ENCODE data around the gene CDC73.
"Not testable (repeated sequence)": the region's sequence is repeated elsewhere in the genome, so short reads cannot be mapped to it uniquely, and the experiment has no call there.

CDC73 gene

DNA sequence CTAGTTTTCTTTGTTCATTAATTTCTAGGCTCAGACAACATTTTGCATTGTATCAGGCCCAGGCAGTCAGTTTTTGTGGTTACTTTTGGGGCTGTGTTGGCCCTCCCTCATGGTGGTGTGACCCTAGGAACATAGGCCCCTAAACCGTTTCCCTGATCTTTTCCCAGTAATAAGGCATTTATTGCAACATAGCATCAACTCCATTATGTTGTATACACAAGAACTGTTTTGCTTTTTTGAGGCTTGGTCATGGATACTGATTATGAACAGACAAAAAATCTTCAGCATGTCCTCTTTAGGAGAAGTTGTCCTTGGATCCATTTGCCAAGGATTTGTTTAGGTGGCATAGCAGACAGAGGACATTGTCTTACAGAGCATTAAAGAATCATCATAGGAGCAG, 54.3 kb downstream of the CDC73 start:
- no peak for DNase-seq (ENCODE audit: low read depth in 1 of 2, low spot score in 1 of 2)

DNA sequence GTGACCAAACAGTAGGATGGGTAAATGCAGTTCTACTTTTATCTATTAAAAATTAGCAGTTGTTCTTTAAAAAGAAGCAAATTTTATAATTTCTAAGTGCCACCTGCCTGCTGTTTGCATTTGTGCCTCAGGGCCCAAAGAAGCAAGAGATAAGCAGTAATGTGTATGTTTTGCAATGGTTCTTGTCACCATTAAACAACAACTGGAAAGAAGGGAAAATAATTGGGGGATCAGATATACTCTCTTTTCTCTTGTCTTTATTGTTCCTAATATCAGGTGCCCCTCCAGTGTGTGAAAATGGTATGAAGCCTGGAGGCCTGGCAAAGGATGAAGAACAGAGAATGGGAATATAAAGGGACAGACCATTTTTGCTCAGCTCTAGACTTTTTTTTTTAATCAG, 55.0 kb downstream of the CDC73 start:
- DNase-seq (ENCODE audit: low read depth in 1 of 2, low spot score in 1 of 2) = no peak

DNA sequence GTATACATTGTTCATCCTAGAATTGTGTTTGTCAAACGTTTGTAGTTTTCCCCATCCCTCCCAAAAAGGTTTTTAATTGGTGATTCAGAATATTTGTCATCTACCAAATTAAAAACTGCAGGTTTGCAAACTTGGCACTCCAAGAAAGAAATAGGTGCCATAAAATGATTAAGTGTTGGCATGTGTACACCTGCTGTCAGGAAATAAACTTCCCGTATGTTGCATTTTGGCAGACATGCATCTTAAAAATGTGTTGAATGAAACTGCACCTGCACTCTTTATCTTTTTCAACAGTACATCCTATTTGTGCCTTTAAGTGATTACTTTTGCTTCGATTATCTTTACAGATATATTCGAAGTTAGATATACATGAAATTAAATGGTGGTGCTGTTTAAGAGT, 57.3 kb downstream of the CDC73 start:
- no peak for DNase-seq (ENCODE audit: low read depth in 1 of 2, low spot score in 1 of 2)

DNA sequence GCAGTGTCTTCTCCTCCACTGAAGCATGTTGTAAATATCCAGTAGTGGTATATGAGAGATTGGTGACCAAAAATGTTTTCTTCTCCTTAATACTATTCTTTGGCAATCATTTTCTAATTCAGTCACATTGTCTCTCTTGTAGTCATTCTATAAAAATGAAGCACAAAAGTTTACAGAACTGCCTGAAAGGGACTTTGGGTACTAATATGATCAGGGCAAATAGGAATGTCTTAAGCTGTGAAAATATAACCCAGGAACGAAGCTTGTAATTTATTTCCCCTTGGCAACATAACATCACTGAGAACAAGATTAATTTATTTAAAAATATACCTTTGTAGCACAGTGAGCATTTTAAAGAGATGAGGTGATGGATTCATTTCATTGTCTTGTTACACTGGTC, 59.7 kb downstream of the CDC73 start:
- no peak for DNase-seq (ENCODE audit: low read depth in 1 of 2, low spot score in 1 of 2)

DNA sequence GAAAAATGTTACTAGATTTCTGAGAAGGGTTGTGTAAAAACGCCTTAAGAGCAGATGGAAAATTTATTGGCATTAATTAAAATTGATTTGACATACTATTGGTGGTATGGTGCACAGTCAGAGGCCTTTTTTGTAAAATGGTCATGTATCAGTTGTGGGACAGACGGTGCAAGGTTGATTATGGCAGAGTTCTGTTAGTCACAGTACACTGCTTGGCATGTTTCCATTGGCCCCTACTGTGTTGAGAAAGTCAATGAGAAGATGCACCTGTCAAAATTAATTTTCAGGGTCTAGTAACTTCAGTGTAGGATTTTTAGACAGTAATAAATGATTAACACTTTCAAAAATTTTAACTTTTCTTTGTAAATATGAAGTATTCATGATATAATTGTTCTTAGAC, 60.2 kb downstream of the CDC73 start:
- no peak for DNase-seq (ENCODE audit: low read depth in 1 of 2, low spot score in 1 of 2)

DNA sequence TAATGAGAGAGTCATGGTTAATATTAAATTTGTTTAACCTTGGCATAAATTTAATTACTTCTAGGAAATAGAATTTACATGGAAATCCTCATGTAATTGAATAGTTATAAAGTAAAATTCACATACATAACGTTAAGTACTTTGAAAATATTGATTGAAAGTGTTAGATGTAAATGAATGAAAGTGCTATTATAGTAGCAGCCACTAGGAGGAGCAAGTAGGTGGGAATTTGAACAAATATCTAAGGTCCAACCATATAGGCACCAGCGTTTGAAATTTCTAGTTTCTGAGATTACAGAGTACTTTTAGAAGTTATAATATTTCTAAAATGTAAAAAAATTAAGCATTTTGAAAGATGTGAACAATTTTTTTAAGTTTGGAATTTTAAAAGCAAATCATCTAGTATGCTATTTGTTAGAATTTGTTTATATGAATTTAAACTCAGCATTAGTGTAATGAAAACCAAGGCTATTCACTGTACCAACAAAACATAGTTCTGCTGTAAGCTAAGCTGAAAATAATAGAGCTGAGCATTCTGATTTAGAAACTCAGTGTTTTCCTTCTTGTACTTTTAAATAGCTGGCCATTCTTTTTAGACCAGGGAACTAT, 61.3 kb downstream of the CDC73 start:
- peak in 1 of 2 donors; percentile 33 for DNase-seq (ENCODE audit: low read depth in 1 of 2, low spot score in 1 of 2)

DNA sequence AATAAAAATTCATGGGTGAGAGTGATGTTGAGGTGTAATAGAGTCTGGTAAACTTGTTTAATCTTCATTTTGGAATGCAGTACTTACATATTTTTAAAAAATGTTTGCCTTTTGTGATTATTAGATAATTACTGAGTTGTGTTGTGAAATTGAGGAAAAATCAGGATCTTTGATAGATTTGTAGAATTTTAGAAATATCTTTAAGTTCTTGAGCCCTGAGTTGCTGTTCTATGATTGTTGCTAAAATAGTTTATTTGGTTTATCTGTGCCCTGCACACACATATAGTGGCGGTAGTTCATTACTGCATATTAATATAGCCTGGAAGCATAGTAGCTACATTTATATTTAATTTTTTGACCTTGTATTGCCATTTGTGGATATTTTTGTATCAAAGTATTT, 62.9 kb downstream of the CDC73 start:
- no peak for DNase-seq (ENCODE audit: low read depth in 1 of 2, low spot score in 1 of 2)

DNA sequence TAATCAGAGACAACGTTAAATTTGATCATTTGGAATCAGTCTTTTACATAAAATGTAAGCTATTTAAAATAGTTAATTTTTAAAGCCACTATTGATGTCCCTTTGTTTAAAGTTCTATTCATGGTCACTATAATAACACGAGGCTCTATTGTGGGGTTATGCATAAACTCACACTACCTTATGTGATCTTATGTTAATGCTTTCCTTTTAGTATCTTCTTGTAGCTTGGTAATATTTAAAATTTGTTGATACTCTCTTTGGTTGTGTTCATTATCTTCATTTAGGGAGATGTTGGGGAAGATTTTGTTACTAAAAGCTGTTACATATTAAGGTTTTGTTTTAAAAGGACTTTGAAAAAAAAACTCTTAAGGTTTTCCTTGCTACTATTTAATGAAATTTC, 63.4 kb downstream of the CDC73 start:
- DNase-seq (ENCODE audit: low read depth in 1 of 2, low spot score in 1 of 2) = no peak

DNA sequence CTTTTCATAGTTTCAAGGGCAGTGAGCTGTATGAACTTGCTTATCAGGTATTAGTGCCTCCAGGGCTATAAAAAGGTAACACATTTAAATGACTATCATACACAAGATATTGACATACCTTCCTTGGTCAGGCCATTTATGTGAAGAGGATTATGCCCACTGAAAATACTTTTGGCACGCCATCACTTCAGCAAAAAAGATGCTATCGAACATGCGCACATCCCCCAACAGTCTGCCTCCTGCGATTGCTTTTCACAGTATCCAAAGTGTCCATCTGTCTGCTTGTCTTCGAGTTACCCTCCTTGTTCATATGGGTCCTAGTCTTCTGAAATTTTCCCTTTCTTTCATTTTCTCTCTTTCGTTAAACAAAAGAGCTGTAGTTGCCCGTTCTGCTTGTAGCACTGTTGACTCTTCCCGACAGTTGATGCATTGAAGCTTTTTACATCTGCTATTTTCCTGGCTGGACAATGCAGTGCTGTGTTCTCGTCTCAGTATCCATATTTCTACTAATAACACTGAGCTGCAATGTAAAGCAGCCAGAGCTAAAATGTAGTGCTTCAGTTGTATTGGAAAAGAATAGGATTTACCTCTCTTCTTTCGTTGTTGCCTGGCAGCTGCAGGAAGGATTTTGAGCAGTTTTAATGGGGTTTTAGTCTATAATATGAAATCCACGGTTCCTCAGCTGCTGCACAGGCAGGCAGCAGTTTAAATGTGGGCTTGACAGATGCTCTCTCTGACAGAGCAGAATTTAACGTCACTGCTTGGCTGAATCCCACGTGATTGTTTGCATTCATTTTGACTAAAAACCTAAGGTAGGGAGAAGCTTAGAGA, 64.3 kb downstream of the CDC73 start, which contains the start of gene B3GALT2:
Gene B3GALT2, minus strand, starts transcription at position 713 of the 831 bp plus-strand sequence. CDS start 5,051 bp downstream, outside the sequence.
- no peak for DNase-seq (ENCODE audit: low read depth in 1 of 2, low spot score in 1 of 2)

DNA sequence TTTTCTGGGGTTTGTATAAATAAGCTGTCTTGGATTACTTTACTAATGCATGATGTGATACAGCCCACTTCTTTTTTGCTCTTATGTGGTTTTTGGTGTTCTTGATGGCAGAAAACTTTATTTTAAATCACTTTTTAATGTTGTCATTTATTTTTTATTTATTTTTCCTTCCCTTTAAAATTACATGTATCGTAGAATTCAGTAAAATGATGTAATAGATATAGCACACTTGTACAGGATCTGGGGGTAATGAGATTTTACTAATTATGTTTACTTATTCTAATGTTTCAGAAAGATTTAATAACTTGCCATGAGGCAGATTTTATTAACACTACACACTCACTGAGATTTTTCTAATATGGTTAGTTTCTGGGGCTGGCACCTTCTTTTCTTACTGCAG, 65.3 kb downstream of the CDC73 start:
- DNase-seq (ENCODE audit: low read depth in 1 of 2, low spot score in 1 of 2) = no peak

DNA sequence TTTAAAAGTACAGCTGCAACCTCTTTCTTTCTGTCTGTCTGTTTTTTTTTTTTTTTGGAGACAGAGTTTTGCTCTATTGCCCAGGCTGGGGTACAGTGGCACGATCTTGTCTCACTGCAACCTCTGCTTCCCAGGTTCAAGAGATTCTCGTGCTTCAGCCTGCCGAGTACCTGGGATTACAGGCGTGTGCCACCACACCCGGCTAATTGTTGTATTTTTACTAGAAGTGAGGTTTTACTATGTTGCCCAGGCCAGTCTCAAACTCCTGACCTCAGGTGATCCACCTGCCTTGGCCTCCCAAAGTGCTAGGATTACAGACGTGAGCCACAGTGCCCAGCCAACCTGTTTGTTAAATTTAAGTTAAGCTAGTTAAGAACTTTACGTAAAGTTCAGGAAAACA, 67.1 kb downstream of the CDC73 start:
- not testable (repeated sequence) for DNase-seq (ENCODE audit: low read depth in 1 of 2, low spot score in 1 of 2)

DNA sequence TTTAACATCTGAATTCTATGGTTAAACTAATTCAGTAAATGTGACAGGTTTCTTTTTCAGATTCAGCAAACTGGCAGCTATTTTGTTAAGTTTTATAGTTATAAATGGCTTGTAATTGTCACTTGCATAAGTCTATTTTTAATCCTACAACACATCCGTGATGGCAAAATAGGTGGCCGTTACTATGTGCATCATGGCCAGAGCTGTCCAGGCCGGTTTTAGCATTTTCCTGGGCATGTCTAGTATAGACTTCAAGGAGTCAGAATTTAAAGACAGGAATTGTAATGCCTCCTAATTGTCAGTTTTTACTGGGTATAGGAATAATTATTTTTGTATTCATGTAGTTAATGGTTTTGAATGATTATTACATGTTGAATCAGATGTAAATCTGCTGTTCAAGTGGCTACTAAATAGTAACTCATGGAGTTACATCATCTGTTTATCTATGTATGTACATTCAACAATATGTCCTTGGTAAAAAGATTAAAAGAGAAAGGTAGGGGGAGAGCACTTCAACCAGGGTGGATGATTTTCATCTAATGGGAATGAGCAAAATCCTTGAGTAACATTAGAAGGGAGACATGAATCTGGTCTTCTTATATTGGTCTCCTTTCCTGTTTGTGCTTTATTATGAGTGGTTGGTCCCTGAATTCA, 67.7 kb downstream of the CDC73 start:
- no peak for DNase-seq (ENCODE audit: low read depth in 1 of 2, low spot score in 1 of 2)

DNA sequence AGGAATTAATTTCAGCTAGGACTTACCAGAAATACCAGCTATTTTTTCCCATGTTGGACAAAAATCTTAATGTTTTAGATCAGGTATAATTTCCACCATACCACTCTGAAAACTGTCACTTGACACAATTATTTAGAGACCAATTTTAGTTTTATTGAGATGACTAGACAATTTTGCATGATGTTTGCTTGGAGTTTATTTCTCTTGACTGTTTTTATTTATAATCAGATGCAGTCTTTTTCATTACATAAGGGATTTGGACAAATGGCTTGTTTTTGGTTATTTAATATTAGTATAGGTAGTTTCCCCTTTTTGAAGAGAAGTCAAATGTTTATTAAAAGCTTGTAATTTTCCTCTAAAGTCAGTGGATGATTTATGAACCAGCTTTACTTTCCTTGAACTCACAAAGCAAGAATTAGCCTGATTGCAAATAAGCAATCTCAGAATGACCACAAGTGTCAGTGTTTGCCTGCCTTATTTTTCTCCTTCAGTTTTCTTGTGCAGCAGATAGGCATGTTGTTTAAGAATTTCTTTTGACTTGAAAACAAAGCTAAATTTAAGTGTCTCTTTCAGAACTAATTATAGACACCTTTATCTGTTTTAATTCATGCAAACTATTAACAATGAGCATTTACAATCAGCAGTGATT, 68.4 kb downstream of the CDC73 start:
- no peak for DNase-seq (ENCODE audit: low read depth in 1 of 2, low spot score in 1 of 2)

DNA sequence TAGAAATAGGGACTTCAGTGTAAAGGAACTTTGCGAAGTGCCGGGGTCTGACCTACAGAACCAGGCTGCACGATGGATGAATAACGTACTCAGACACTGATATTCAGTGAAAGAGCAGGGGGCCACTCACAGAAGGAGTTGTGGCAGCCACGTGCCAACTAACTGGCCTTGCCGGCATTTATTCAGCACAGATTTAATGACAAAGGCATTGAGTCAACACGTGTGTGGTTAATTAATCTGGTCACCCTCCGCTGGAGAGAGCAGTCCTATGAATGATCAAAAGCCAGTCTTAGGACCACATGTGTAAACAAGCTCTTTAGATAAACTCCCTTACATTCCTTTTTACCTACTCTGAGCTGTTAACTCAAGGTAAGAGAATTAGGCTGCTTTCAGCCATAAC, 70.8 kb downstream of the CDC73 start:
- DNase-seq (ENCODE audit: low read depth in 1 of 2, low spot score in 1 of 2) = no peak

DNA sequence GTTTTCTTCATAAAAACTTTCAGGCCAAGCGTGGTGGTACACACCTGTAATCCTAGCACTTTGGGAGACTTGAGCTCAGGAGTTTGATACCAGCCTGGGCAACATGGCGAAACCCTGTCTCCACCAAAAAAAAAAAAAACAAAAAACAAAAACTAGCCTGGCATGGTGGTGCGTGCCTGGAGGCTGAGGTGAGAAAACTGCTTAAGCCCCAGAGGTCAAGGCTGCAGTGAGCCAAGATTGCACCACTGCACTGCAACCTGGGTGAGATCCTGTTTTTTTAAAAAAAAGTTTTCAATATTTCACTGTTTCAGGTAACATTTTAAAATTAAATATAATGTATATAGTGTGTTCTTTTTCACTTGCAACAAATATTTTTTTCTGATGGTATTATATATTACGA, 78.1 kb downstream of the CDC73 start:
- DNase-seq (ENCODE audit: low read depth in 1 of 2, low spot score in 1 of 2) = no peak

DNA sequence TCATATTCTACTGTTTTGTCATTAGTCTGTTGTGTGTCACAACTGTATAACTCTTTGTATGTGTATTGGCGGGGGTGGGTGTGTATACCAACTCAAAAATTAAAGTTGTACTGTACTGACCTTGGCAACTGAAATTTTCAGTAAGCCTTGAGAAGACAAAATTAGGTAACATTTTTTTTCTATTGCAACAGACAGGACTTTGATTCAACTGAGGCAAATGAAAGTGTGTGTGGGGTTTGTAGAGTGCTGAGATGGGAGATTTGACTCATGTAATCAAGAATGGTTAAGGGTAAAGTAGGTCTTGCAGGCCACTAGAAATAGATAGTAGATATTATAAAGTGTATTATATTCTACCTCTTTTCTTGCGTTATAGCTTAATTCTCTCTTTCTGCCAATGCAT, 79.2 kb downstream of the CDC73 start:
- DNase-seq (ENCODE audit: low read depth in 1 of 2, low spot score in 1 of 2) = no peak

DNA sequence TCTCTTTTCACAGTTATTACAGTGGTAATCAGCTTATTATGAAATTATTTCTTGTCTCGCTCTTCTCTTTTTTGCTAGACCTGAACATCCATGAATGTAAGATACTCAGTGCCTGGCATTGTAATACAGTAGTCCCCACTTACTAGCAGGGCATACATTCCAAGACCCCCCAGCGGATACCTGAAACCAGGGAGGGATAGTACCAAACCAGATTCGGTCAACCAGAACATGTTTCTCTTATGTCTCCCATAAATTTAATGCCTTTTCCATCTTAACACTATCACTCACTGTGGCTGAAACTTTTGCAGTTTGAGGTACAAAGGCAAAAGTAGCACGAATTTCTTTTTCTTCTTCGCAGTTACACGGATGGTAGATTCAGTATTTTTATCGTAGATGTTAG, 89.2 kb downstream of the CDC73 start:
- DNase-seq (ENCODE audit: low read depth in 1 of 2, low spot score in 1 of 2) = no peak

DNA sequence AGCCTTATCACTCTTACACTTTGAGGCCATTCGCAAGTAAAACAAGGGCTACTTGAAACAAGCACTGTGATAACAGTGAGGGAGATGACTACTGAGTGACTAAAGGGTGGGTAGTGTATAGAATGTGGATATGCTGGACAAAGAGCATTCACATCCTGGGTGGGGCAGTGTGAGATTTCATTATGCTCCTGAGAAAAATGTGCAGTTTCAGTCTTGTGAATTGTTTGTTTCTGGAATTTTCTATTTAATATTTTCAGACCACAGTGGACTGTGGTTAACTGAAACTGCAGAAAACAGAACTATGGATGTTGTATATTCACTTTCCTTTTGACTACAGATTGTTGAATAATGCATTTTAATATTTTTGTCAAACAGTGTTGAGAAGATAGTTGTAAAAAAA, 89.7 kb downstream of the CDC73 start:
- no peak for DNase-seq (ENCODE audit: low read depth in 1 of 2, low spot score in 1 of 2)

DNA sequence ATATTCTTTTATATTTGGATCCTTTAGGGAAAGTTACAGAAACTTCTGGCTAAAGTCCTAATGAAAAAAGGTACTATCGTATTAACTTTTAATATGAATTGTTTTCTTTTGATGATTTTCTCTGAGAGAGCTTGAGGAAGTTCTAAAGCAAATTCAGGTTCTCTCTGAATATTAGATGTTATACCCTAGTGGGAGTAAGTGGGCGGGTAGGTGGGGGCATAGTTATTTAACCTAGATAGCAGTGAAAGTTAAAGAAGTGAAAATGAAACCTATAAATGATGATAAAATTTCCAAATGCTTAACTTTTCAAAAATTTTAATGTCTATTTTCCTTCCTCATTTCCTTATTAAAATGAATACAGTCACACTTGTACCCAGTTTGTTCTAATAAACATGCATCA, 90.8 kb downstream of the CDC73 start:
- no peak for DNase-seq (ENCODE audit: low read depth in 1 of 2, low spot score in 1 of 2)

DNA sequence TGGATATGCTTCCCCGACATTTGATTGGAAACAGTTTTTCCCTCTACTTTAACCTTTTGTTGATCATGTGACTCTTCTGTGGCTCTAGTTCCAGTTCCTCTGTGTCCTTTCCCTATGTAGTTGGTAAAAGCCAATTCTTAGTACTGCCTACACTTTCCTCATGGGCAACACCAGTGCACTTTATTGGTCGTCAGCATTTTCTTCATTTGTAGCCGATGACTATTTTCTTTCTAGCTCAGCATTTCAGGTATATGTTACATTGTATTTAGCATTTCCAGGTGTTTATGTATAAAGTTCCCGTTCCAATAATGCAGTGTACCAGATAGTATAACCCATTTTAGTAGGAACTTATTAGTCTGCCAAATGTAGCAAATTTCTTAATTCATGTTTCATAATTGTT, 92.2 kb downstream of the CDC73 start:
- DNase-seq (ENCODE audit: low read depth in 1 of 2, low spot score in 1 of 2) = no peak

DNA sequence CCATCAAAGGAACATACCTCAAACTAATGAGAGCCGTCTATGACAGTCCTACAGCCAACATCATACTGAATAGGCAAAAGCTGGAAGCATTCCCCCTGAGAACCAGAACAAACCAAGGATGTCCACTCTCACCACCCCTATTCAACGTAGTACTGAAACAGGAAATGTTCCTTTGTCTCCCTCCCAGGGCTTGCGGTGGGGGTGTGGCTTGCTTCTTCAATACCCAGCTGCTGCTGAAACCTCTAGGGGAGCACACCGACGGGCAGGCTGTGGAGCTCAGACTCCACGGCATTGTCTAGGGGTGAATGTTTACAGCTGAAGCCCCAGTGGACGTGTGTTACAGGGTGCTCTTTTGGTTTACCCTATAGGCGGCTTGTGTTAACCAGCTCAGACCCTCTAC, 95.1 kb downstream of the CDC73 start:
- no peak for DNase-seq (ENCODE audit: low read depth in 1 of 2, low spot score in 1 of 2)

DNA sequence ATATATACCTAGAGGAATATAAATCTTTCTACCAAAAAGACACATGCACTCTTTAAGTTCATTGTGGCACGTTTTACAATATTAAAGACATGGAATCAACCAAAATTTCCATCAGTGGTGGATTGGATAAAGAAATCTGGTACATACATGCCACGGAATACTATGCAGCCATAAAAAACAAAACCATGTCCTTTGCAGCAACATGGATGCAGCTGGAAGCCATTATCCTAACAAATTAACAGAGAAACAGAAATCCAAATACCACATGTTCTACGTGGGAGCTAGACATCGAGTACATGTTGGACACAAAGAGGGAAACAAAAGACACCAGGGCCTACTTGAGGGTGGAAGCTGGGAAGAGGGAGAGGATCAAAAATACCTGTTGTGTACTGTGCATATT, 97.6 kb downstream of the CDC73 start:
- no peak for DNase-seq (ENCODE audit: low read depth in 1 of 2, low spot score in 1 of 2)

All from activated CD4-positive, alpha-beta T cell treated with anti-CD3 and anti-CD28 coated beads, Interleukin-2, amount 50 U/mL, for 24 hours (primary cell).